NCI-H2171 treated with DMSO at 0.1 percent for 48 hours (cell line): ENCODE results near the gene COL3A1.

Source experiments
- DNase-seq: peaks from one replicate; lab custom pipeline; 2025; lab: John Stamatoyannopoulos, UW

COL3A1 gene

DNA sequence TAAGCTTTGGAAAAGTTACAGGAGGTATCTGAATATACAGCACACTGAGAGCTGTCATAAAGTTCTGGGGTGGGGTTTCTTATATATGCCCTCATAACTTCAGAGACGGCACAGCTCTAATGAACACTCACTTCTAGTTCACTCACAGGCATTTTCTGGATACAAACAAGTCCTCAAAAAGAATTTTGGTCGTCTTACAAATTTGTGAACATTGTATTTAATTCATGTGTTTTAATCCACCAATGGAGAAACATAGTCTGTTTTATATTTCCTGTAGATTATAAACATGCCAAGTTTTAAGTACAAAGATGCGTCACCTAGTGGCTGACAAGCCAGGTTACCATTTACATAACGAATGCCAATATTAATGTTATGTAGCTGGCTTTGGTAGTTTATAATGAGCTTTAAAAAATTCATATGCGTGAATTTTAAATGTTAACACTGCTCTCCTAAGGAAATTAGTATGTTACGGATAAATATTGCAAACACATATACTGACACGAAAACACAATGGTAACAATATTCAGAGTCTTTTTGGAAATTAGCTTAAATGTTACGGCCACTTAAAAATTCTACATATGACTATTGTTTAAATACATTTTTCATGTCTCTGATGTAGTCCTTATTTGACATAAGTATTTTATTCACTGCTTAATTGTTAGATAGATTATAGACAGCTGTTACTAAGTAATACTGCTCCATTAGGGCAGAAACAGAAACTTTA lies 2.5 kb downstream of the COL3A1 start:
- DNase-seq = no peak

DNA sequence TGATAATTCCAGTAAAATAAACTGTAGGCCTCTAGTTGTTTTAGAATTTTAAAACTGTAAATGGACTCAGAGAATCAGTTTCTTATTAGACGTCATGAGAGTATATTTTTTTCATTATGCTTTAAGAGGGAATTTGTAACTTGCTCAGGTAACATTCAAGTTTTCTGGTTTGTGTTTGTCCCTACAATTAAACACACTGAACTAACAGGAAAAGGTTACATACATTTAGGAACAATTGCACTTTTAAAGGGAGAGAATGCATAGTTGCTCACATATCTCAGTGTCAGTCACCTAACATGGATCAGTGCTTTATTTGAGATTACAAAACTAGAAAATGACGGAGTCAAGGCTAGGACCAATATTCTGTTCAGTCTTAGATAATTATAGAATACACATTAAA lies 3.1 kb downstream of the COL3A1 start:
- DNase-seq = no peak

DNA sequence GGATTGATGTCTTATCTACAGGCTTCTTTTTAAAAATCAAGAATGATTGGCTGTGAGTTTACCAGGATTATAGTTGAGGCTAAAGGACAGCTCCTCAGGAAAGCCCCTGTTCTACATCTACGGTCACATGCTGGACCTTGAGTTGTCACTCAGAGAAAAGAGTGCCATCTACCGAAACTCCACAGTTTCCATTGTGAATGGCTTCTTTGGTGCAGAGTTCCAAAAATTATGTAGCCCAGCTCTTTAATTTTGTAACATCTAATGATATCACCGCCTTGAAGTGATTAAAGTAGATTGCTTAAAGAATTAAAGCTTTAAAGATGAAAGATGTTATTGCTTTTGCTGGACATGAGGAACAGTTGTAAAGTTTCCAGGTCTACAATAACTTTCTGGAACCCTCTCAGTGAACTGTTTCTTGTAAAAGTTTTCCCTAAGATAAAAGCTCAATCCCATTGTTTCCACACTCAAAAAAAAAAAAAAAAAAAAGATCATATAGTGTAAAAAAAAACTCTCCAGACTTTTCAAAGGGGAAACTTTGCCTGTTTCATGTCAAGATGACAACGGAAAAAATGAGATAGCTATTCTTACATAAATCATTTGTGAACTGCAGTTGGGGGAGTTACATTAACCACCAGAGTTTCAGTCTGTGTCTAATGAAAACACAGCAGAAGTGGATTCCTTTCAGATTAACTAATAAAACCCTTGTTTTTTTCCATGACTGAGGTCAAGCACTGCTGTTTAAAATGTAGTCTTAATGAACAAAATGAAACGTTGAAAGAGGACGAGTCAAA lies 4.3 kb downstream of the COL3A1 start:
- DNase-seq = no peak

DNA sequence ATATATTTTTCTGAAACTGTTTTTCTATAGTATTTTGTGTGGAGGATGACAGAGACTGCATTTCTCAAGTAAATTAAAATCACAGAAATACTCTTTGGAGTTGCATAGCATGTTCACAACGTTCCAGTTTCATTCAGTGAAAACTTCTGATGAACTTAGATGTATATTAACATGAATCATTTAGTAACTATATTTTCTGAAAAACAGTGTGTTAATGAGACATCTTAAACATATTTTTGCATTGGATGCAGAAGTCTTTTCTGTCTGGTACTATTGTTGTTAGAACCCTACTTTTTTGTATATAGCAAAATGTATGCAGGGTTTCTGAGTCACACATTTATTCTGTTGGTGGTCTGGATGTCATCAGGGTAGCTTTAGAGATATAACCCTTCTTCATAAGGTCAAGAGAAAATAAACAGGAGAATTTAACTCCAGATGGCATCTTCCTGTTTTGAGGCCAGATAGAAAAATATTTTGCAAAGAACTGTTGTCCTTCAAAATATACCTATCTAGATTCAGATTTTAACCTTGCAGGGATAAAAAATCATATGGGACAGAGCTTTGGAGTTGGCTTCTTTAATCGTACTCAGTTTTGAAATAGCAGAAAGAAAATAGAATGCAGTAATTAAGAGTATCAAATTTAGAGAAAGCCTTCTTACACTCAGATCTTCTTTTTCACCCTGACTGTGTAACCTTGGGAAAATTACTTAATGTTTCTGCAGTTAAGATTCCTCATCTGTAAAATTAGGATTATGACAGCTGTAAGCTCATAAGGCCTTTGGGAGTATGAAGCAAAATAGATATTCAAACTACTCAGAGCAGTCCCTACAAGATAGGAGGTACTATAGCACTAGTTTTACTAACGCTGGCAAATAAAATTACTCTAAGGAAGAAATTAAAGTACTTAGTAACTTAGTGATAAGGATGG lies 5.3 kb downstream of the COL3A1 start:
- DNase-seq = no peak

DNA sequence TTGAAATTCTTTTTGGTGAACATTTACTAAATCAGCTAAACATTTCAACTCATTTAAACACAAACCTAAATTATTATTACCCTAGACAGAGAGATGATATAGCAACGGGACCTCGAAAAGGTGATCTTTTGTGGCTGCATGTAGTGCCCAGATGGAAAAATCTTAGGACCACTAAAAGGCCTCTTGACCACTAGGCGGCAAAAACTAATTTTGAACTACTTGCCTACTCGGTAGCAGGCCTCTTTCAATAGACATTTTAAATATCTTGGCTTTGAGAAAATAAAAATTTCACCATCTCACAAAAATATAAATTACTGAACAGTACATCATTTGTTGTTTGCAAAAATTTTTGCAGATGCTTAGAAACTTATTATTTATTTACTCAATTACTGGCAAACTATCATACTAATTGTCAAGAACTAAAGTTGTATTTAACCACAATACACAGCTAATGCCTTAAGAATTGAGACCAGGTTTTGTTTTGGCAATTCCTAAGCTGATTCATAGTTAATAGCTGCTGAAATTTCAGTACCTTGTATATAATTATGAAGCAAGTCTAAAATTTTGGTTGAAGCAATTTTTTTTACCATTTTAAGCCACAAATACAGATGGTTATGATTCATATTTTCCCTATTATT lies 9.4 kb downstream of the COL3A1 start:
- DNase-seq = no peak

DNA sequence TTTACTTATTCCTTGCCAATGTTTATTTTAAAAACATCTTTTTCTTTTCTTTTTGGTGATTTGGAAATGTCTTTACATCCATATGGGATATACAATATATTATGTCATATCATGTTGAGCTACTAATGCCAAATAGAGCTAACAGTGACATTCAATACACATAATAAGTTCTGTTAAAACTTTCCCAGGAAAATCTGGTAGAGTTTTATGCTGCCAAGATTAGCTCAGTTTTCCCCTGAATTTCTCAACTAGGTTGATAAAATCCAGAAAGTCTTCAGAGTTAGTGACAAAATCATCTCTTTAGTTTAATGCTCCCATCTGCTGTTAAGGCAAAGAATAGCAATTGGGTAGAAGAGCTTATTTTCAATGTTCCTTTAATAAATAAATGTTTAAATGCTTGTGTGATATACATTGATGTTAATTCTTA lies 9.9 kb downstream of the COL3A1 start:
- no peak for DNase-seq

DNA sequence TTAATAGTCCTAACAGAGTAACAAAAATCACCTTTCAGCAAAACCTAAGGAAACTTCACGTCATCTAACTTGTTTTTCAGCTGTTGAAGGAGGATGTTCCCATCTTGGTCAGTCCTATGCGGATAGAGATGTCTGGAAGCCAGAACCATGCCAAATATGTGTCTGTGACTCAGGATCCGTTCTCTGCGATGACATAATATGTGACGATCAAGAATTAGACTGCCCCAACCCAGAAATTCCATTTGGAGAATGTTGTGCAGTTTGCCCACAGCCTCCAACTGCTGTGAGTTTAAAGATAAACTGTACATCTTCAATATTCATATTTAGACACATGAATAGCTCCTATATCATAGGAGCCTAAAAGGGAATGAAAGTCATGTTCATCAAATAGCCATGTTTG lies 10.5 kb downstream of the COL3A1 start:
- no peak for DNase-seq

DNA sequence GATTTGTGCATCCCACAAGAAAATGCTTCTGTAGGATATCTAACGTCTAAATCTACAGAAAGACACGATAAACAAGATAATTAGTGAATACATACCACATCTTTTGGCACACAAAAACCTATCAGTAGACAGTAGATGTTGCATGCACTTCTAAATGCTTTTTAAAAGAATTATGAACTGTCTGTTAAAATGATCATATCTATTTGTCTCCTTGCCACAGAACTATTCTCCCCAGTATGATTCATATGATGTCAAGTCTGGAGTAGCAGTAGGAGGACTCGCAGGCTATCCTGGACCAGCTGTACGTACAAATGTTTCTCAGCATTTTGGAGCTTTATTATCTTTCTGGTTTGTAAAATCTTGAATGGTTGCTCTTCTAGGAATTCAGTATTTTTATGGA lies 12.7 kb downstream of the COL3A1 start:
- DNase-seq = no peak

DNA sequence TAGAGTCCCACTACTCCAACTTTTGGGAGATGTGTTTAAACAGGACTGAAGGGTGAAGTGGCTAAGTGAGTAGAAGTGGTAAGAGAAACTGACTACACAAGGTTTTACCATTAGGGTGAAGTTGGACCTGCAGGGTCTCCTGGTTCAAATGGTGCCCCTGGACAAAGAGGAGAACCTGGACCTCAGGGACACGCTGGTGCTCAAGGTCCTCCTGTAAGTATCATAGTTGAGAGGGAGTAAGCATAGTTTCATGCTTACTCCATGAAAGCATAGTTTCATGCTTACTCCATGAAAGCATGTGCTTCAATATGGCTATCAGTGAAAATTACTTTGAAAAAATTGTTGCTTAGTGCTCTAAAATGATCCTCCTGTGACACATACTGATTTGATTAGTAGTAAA lies 19.1 kb downstream of the COL3A1 start:
- no peak for DNase-seq

DNA sequence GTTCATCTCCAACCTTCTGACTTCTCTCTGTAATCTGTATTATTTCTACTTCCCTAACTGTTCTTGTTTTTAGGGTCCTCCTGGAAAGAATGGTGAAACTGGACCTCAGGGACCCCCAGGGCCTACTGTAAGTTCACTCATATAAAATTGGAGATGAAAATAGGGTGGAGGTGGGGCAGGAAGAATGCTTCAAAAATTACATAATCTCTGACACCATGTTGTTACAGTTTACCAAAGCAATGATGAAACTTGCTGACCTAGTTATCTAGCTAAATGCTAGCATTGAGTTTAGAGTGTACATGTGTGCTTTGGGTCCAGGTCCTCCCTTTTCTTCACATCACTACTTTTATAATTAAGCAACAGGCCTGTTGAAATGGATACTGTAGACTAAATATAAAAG lies 23.1 kb downstream of the COL3A1 start:
- no peak for DNase-seq

DNA sequence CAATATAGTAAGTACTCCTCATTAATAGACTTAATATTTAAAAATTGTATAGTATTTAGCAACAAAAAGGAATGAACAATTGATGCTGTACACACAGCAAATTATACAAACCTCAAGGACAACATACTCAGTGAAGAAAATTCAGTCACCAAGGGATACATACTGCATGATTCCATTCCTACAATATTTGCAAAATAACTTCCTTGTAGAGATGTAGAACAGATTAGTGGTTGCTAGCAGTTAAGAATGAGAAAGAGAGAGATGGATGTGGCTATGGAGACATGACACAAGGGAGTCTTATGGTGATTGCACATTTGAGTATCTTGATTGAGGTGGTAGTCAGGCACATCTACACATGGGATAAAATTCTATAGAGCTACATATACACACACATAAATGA lies 26.0 kb downstream of the COL3A1 start:
- DNase-seq = no peak

DNA sequence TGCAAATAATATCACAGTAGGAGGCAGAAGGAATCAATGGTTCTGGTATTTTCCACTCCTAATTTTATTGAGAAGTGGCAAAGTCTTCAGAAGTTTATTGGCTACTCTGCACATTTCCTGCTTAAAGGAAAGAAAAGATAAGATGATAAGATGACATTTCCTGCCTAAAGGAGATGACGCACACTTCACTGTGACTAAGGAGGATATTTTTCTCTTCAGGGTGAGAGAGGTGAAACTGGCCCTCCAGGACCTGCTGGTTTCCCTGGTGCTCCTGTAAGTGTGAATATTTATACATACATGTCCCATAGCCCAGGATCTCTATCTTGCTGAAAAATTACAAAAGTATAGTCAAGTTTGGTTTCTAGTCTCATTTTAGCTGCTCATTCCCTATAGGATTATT lies 27.9 kb downstream of the COL3A1 start:
- no peak for DNase-seq

DNA sequence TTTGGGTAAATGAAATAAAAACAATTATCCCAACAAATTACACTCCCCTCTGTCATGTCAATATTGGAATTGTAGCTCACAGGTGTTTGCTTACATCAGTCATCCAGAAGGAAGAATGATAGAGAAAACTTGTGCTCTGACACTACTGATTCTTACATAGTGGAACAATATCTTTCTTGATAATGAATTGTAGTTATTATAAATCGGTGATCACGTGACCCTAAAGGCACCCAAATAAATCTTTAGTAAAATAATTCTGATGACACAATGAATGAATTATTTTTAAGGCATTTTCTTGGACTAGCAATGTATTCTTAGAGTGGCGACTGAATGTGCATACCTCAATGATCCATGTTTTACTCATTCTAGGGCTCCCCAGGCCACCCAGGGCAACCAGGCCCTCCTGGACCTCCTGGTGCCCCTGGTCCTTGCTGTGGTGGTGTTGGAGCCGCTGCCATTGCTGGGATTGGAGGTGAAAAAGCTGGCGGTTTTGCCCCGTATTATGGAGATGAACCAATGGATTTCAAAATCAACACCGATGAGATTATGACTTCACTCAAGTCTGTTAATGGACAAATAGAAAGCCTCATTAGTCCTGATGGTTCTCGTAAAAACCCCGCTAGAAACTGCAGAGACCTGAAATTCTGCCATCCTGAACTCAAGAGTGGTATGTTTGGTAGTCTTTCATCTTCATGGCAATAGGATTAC lies 34.5 kb downstream of the COL3A1 start:
- no peak for DNase-seq

DNA sequence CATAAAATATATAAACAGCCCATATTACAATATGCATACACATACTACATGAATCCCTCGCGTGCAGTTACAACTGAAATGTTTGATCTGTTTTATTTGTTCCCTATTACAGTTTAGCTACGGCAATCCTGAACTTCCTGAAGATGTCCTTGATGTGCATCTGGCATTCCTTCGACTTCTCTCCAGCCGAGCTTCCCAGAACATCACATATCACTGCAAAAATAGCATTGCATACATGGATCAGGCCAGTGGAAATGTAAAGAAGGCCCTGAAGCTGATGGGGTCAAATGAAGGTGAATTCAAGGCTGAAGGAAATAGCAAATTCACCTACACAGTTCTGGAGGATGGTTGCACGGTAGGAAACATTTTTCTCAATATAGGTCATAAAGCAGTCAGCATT lies 36.4 kb downstream of the COL3A1 start:
- DNase-seq = no peak

DNA sequence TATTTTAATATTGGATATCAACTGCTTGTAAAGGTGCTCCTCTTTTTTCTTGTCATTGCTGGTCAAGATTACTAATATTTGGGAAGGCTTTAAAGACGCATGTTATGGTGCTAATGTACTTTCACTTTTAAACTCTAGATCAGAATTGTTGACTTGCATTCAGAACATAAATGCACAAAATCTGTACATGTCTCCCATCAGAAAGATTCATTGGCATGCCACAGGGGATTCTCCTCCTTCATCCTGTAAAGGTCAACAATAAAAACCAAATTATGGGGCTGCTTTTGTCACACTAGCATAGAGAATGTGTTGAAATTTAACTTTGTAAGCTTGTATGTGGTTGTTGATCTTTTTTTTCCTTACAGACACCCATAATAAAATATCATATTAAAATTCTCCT lies 38.2 kb downstream of the COL3A1 start:
- DNase-seq = no peak

DNA sequence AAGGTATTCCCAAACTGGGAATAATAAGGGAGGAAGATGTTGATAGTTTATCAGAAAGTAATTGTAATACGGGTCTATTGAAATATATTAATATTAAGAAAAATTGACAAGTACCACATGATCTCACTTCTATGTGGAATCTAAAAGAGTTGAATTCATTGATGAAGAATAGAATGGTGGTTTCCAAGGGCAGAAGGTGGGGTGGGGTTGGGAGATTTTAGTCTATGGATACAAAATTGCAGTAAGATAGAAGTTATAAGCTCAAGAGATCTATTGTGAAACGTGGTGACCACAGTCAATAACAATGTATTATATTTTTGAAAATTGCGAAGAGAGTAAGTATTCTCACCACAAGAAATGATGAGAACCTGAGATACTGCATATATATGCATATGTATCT lies 38.9 kb downstream of the COL3A1 start:
- no peak for DNase-seq

DNA sequence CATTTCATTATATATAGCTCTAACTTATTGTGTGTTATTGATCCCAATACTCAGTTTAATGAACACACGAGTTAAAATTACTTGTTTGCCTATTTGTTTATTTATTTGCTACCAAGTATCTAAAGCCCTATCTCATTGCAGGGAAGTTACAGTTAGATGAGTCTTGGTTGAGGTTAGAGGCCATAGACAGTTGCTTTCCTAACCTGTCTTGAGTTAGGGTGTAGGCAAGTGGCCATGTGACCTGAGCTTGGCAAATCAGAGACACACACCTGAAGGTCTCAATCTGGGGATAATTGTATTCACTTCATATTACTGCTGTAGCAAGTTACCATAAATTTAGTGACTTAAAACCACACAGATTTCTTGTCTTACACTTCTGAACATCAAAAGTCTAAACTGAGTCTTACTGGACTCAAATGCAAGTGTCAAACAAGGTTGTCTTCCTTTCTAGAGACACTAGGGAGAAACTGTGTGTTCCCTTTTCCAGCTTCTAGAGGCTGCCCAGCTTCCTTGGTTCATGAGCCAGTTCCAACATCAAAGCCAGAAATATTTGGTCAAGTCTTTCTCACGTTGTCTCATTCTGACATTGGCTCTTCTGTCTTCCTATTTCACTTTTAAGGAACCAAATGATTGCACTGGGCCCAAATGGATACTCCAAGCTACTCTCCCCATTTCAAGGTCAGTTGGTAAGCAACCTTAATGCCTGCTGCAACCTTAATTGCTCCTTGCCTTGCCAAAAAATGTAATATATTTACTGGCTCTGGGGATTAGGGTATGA lies 39.7 kb downstream of the COL3A1 start:
- no peak for DNase-seq

DNA sequence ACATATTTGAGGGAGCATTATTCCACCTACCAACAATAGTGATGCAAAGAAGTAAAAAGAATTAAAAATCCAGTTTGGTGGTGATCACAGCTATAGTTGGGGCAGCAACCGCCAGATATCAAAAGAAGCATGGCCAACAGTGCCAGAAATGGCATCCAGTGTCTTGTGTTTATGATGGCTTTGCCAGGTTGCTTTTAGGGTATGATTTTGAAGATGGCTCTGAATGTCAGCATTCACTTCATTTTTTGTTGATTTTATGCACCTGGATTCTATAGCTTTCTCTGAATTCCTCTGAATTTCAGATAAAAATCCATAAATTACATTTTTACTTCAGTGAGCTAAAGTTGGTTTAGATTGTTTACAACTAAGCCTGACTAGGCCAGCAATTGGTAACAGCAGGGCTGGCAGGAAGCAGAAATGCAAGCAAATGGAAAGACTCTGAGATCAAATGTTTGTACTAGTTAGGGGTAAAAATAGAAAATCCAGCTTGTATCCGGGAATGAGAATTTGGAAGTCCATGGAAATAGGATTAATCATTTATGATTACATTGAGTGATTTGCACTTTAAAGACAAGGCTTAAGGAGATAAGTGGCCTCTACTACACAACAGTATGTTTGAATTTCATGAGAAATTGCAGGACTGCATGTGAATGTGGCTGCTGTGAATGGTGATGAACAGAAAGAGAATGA lies 40.4 kb downstream of the COL3A1 start:
- no peak for DNase-seq

DNA sequence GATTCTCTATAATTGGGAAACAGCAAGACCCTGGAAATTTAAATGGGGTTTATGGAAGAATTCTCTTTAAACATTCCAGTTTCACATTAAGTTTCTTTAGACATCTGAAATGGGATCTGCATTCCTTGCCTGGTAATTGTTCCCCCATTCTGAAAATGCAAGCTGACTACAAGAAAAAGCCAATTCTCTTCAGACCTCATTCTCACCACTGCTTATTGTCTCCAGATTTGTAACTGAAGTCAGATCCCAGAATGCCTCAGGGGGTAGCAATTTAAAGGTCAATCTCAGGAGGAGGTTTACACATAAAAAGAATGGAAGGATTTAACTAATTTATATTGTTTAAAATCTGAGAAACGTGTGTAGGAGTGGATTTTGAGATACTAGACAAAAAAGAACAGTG lies 41.2 kb downstream of the COL3A1 start:
- DNase-seq = no peak

DNA sequence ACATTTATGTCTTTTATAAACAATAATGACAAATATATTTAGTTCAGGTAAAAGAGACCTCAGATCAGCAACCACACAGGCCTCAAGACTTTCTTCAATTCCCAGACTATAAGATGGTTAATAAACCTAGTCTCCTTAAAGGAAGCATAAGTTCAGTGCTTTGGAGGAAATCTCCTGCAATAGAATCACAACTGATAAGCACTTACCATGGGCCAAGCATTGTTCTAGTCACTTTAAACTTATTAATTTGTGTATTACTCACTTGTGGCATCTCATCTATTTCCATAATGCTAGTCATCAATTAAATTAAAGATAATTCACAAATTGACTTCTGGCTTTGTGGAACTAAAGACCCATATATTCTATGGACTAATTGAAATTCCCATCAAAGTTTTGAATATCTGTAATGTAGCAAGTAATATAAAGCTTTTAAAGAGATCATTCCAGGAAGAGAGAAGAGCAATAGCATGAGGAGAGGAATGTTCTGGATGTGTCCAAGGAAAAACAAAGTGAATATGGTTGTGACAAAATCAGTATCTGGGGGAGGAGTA lies 42.2 kb downstream of the COL3A1 start:
- no peak for DNase-seq
